K562 (cell line): ENCODE data around the gene FETUB. TPM values are rescaled to one million over a fixed set of nuclear protein-coding genes. Genes with fewer than 3 reads are reported as not detected.

ENCODE experiments used
- ATAC-seq: fragments of 200-7000 bp; cut with Tn5 transposase; 3 replicates; pipeline ENCODE4 v1.9.1; 2020; ENCODE audit warnings: moderate library complexity
- BruUV-seq: library from RNA; stranded (reverse); fragments of 400-500 nt; replicated peaks from 2 replicates; lab custom pipeline; 2021; lab: Mats Ljungman, UMichigan
- CTCF ChIA-PET: fragments of 300-600 bp; formaldehyde crosslinking; extraction: SDS; loops from one replicate; lab custom pipeline; 2021; ENCODE audit warnings: low intra/inter-chr PET ratio; lab: Yijun Ruan, JAX
- POLR2A ChIA-PET: fragments of 300-600, 350-650 bp; sonication (Branson Sonifier 250); formaldehyde crosslinking; extraction: SDS; loops from one replicate; lab custom pipeline; 2021; ENCODE audit warnings: antibody characterized with exemption, inconsistent platforms; lab: Yijun Ruan, JAX
- DNase-seq, 4 experiments: peaks; one replicate each; pipeline versions ENCODE4 v3.0.0 to v3.0.0-alpha.2; 2011 to 2018; ENCODE audit warnings: low spot score in 3 of 4, mixed read lengths in 3 of 4; ENCODE audit errors: extremely low read depth in 1 of 4
- FAIRE-seq: peaks from 2 replicates; lab custom pipeline; 2011; peaks lifted over from hg19 to GRCh38; lab: Jason Lieb, UNC
- H2AFZ ChIP-seq: 2 replicates; pipeline ENCODE4 v1.6.0; 2011; ENCODE audit warnings: low read depth, low read length, control low read depth, inconsistent platforms
- H3K27ac ChIP-seq: fragments of 200-600 bp; 3 replicates; pipeline ENCODE4 v1.8.0; 2011; ENCODE audit warnings: low read depth, mild to moderate bottlenecking, control low read depth, inconsistent platforms, low read length, moderate library complexity, mixed read lengths; ENCODE audit errors: extremely low read depth
- H3K27me3 ChIP-seq, 2 experiments: fragments of 300-600 bp in 1 of 2; 2 replicates in 1 of 2; 3 replicates in 1 of 2; pipeline versions ENCODE4 v1.6.0 to v1.8.0; 2011; ENCODE audit warnings: inconsistent platforms in 2 of 2, low read length in 2 of 2, mild to moderate bottlenecking in 1 of 2, mixed read lengths in 1 of 2, moderate library complexity in 1 of 2; ENCODE audit not compliant: control insufficient read depth in 2 of 2, insufficient read depth in 2 of 2
- H3K36me3 ChIP-seq: fragments of 300-600 bp; 3 replicates; pipeline ENCODE4 v1.8.0; 2011; ENCODE audit warnings: mild to moderate bottlenecking, low read length, inconsistent platforms; ENCODE audit not compliant: control insufficient read depth, insufficient read depth
- H3K4me1 ChIP-seq, 2 experiments: fragments of 200-600 bp in 1 of 2; replicated peaks in 1 of 2; 2 replicates in 1 of 2; 3 replicates in 1 of 2; pipeline versions ENCODE4 v1.5.1 to v1.8.0; 2011; ENCODE audit warnings: inconsistent platforms in 2 of 2, low read length in 2 of 2, mild to moderate bottlenecking in 1 of 2, mixed read lengths in 1 of 2, moderate library complexity in 1 of 2; ENCODE audit not compliant: control insufficient read depth in 2 of 2, insufficient read depth in 2 of 2
- H3K4me2 ChIP-seq: 2 replicates; pipeline ENCODE4 v1.6.1; 2011; ENCODE audit warnings: low read length, control low read depth, inconsistent platforms, mixed read lengths; ENCODE audit not compliant: insufficient read depth
- H3K4me3 ChIP-seq: fragments of 200-600 bp; sonication (generic), shearing (Covaris generic); 2 replicates; pipeline ENCODE4 v1.5.1; 2016; ENCODE audit warnings: control low read depth, inconsistent platforms
- H3K79me2 ChIP-seq: fragments of 200-600 bp; 3 replicates; pipeline ENCODE4 v1.8.0; 2011; ENCODE audit warnings: low read length, inconsistent platforms; ENCODE audit not compliant: control insufficient read depth, insufficient read depth
- H3K9ac ChIP-seq, 2 experiments: 2 replicates each; pipeline versions ENCODE4 v1.6.0 to v1.6.1; 2011; ENCODE audit warnings: low read depth in 2 of 2, low read length in 2 of 2, control low read depth in 1 of 2, inconsistent platforms in 1 of 2, mild to moderate bottlenecking in 1 of 2, mixed read lengths in 1 of 2; ENCODE audit not compliant: insufficient read depth in 1 of 2
- H3K9me1 ChIP-seq: one replicate; pipeline ENCODE4 v1.6.0; 2011; ENCODE audit warnings: inconsistent platforms, mild to moderate bottlenecking, low read length, moderate library complexity; ENCODE audit not compliant: control insufficient read depth, insufficient read depth
- H3K9me3 ChIP-seq: replicated peaks from 2 replicates; pipeline ENCODE4 v1.5.1; 2011; ENCODE audit warnings: low read depth, low read length, inconsistent platforms; ENCODE audit not compliant: control insufficient read depth, insufficient read depth
- H4K20me1 ChIP-seq: replicated peaks from 2 replicates; pipeline ENCODE4 v1.6.1; 2011; ENCODE audit warnings: low read length, inconsistent platforms, mixed read lengths; ENCODE audit not compliant: control insufficient read depth, insufficient read depth
- CREB1 ChIP-seq, 2 experiments: sonication (generic) in 1 of 2; formaldehyde crosslinking in 1 of 2; IDR thresholded peaks; 2 replicates each; pipeline versions ENCODE4 v1.6.1 to v1.8.0; 2012 to 2022; ENCODE audit warnings: inconsistent platforms in 1 of 2, mild to moderate bottlenecking in 1 of 2, missing genetic modification reagents in 1 of 2, moderate library complexity in 1 of 2
- E2F6 ChIP-seq, 2 experiments: IDR thresholded peaks; 2 replicates each; pipeline ENCODE4 v1.6.1; 2011; ENCODE audit warnings: borderline replicate concordance in 1 of 2, control low read depth in 1 of 2, low read depth in 1 of 2, low read length in 1 of 2, mild to moderate bottlenecking in 1 of 2, mixed read lengths in 1 of 2, moderate library complexity in 1 of 2; ENCODE audit not compliant: insufficient read depth in 1 of 2, insufficient read length in 1 of 2, poor library complexity in 1 of 2, severe bottlenecking in 1 of 2; ENCODE audit errors: extremely low read depth in 1 of 2
- ERF ChIP-seq: fragments of 450-650 bp; formaldehyde crosslinking; IDR thresholded peaks from 2 replicates; pipeline ENCODE4 v1.4.0; 2020; ENCODE audit warnings: mild to moderate bottlenecking, mixed read lengths
- MECOM ChIP-seq: fragments of 250-450 bp; sonication (Bioruptor Pico); IDR thresholded peaks from 2 replicates; pipeline ENCODE4 v1.8.0; 2022; ENCODE audit warnings: inconsistent platforms
- MTF1 ChIP-seq: fragments of 250-450 bp; sonication (Bioruptor Pico); IDR thresholded peaks from 2 replicates; pipeline ENCODE4 v1.9.0; 2021; ENCODE audit warnings: moderate library complexity, mild to moderate bottlenecking, inconsistent platforms, borderline replicate concordance
- NCOR1 ChIP-seq: fragments of 450-650 bp; IDR thresholded peaks from 2 replicates; pipeline ENCODE4 v1.6.1; 2016; ENCODE audit warnings: mild to moderate bottlenecking, moderate library complexity
- SETDB1 ChIP-seq: IDR thresholded peaks from one replicate; pipeline ENCODE4 v1.6.1; 2012; ENCODE audit warnings: low read length, control low read depth, inconsistent platforms
- XRCC4 ChIP-seq: IDR thresholded peaks from one replicate; pipeline ENCODE4 v1.6.1; 2011; ENCODE audit not compliant: insufficient read depth, insufficient read length; ENCODE audit errors: extremely low read depth
- ZNF174 ChIP-seq: fragments of 250-450 bp; sonication (Bioruptor Pico); IDR thresholded peaks from 2 replicates; pipeline ENCODE4 v1.4.0; 2020; ENCODE audit warnings: mild to moderate bottlenecking
- ZNF280B ChIP-seq: fragments of 250-450 bp; sonication (Bioruptor Pico); IDR thresholded peaks from 2 replicates; pipeline ENCODE4 v1.5.1; 2021; ENCODE audit warnings: mild to moderate bottlenecking
- in situ Hi-C: fragments of 300-500 bp; cut with MboI; formaldehyde crosslinking; loops from 4 replicates; pipeline ENCODE4 v1.15.0; 2018; ENCODE audit warnings: inconsistent platforms, mixed read lengths
- intact Hi-C: fragments of 100-400 bp; cut with micrococcal nuclease; formaldehyde crosslinking; loops from 2 replicates; pipeline ENCODE4 v1.14.2; 2022
- polyA plus RNA-seq, 8 experiments: library from polyadenylated mRNA; depleted of rRNA in 4 of 8; stranded (reverse) in 5 of 8; unstranded in 3 of 8; fragments of >200 nt; fragmentation: Nextera tagmentation in 2 of 8; fragmentation: Illumina TruSeq in 1 of 8; extraction: Ambion mirVana in 2 of 8; extraction: Trizol in 1 of 8; gene quantifications; 2 replicates each; pipeline versions ENCODE4 v1.2.1 to v1.2.3, GENCODE V29; 2011 to 2014; ENCODE audit warnings: inconsistent platforms in 1 of 8, missing spikeins in 1 of 8
- total RNA-seq, 7 experiments: library from RNA; depleted of rRNA in 6 of 7; stranded (reverse); fragments of >200 nt in 6 of 7; fragmentation: Illumina TruSeq in 2 of 7; extraction: Trizol in 2 of 7; gene quantifications; 2 replicates each; pipeline versions ENCODE4 v1.2.1 to v1.2.3, GENCODE V29; 2011 to 2021; ENCODE audit warnings: low replicate concordance in 1 of 7

Gene FETUB
- total and polyA plus RNA-seq, 9 of the 15 experiments (the other 6 are each of a cell fraction or from before 2014, with no cell fraction given), result not detected

GRCh38 chr3:186670155-186670554 lies 30.0 kb downstream of the FETUB start:
- H3K27ac ChIP-seq, result no peak overlapping the region
- H3K4me3 ChIP-seq, result no peak overlapping the region
- H3K9me3 ChIP-seq, result no peaks in the 10 kb centered on the region
- no peak overlapping the region for H2AFZ ChIP-seq
- H3K27me3 ChIP-seq, result peaks cover 11 to 26% of the 10 kb centered on the region in 2 experiments
- no peak overlapping the region for H3K9ac ChIP-seq
- intact Hi-C loops, result no loop called here
- H3K36me3 ChIP-seq, result no peaks in the 10 kb centered on the region
- H3K9me1 ChIP-seq, result no peaks in the 10 kb centered on the region
- TF ChIP-seq ZNF280B (CRISPR knock-in tag) (no peak), MECOM (CRISPR knock-in tag) (no peak), XRCC4 (no peak), CREB1 (IDR thresholded peaks at IDR 0.05) (no peak), CREB1 (CRISPR knock-in tag; IDR thresholded peaks at IDR 0.05) (no peak), E2F6 (IDR thresholded peaks at IDR 0.05; ENCODE audit: borderline replicate concordance in 1 of 2, extremely low read depth in 1 of 2, insufficient read depth in 1 of 2, insufficient read length in 1 of 2, low read depth in 1 of 2, low read length in 1 of 2, poor library complexity in 1 of 2, severe bottlenecking in 1 of 2) (no peak), ZNF174 (CRISPR knock-in tag) (no peak), NCOR1 (no peak), SETDB1 (no peak), ERF (CRISPR knock-in tag) (no peak), MTF1 (no peak)
- no peak overlapping the region for H3K4me2 ChIP-seq
- H4K20me1 ChIP-seq, result no peaks in the 10 kb centered on the region; the same call in 1 of the 2 replicates
- DNase-seq (no peak), FAIRE-seq (no peak), ATAC-seq (no peak)
- in situ Hi-C loops, result no loop called here
- CTCF ChIA-PET, result no interaction called here
- no TSS peak for BruUV-seq
- no peaks in the 10 kb centered on the region; a peak in 1 of 5 replicates for H3K4me1 ChIP-seq
- POLR2A ChIA-PET, result no interaction called here
- H3K79me2 ChIP-seq, result no peaks in the 10 kb centered on the region
